GM12891 (cell line): ENCODE data around the gene PSMB3.
"Not testable (repeated sequence)": the region's sequence is repeated elsewhere in the genome, so short reads cannot be mapped to it uniquely, and the experiment has no call there.

ENCODE experiments used
- DNase-seq: peaks from one replicate; pipeline ENCODE4 v3.0.0; 2011; ENCODE audit warnings: low spot score; ENCODE audit not compliant: insufficient read length
- FAIRE-seq: peaks from 2 replicates; lab custom pipeline; 2011; peaks lifted over from hg19 to GRCh38; lab: Jason Lieb, UNC
- PAX5 ChIP-seq: IDR thresholded peaks from 2 replicates; pipeline ENCODE4 v1.6.1; 2011; ENCODE audit warnings: low read length, moderate library complexity, mild to moderate bottlenecking; ENCODE audit not compliant: insufficient read depth, severe bottlenecking
- POLR2A ChIP-seq: IDR thresholded peaks from 2 replicates; pipeline ENCODE4 v1.6.1; 2011; ENCODE audit warnings: low read depth, low read length, control low read depth
- POLR2AphosphoS5 ChIP-seq: IDR thresholded peaks from 2 replicates; pipeline ENCODE4 v1.6.1; 2011; ENCODE audit warnings: low read depth, low read length, control low read depth
- POU2F2 ChIP-seq: IDR thresholded peaks from 2 replicates; pipeline ENCODE4 v1.6.1; 2011; ENCODE audit warnings: low read depth, mild to moderate bottlenecking, control low read depth, low read length, moderate library complexity
- SPI1 ChIP-seq: IDR thresholded peaks from 2 replicates; pipeline ENCODE4 v1.6.1; 2011; ENCODE audit warnings: low read depth, low read length, control low read depth
- TAF1 ChIP-seq: IDR thresholded peaks from 2 replicates; pipeline ENCODE4 v1.6.1; 2011; ENCODE audit warnings: low read depth, low read length, control low read depth

PSMB3 gene

DNA sequence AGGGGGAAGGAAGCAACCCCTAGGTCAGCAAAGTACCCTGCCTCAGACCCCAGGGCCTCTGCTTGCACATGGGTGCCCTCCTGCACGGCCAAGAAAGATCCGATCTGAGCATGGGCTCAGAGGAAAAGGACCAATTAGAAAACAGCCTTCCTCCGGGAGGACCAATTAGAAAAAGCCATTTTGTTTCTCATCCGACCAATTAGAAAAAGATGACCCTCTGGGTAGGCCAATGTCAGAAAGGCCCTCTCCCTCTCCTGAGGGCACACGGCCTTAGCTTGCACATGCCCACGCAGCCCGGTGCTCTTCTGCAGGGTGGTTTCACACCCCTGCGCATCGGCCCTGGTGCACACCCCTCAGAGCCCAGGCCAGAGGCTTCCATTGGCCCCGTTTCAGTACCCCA lies 27.5 kb upstream of the PSMB3 start:
- no peak for FAIRE-seq
- no peak for TF ChIP-seq TAF1
- no peak for TF ChIP-seq POU2F2
- no peak for TF ChIP-seq POLR2A
- no peak for TF ChIP-seq POLR2AphosphoS5
- no peak for TF ChIP-seq PAX5
- TF ChIP-seq SPI1: no peak
- no peak for DNase-seq

DNA sequence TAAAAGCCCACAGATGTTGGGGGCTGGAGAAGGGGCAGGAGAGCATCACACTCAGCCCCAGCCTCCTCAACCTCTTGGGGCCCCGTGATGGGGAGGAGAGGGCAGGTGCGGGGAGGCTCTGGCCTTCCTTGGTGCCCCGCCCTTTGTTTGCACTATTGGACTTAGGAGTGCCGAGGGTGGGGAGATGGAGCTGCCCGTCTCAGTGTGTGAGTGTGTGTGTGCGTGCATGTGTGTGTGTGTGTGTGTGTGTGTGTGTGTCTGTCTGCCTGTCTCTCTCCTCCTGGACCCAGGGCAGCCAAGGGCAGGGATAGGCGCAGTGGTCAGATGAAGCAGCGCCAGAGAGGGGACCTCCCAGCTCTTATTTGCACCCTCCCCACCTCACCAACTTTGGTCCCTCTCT lies 26.4 kb upstream of the PSMB3 start:
- not testable (repeated sequence) for DNase-seq, FAIRE-seq

DNA sequence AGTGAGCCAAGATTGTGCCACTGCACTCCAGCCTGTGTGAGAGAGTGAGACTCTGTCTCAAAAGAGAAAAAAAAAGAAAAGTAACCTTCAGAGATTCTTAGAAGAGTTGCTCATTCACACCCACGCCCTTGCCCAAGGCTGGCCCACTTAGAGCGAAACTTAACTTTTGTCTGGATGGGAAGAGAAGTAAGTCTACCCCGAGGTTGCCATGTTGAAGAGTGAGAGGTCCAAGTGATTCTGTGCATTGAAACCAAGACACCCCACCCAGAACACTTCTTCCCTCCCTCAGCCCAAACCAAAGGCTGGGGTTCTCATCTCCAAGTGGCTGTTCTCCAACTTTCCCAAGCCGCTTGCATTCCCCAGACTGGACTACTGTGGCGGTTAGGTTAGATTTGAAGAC lies 24.8 kb upstream of the PSMB3 start:
- FAIRE-seq: no peak
- no peak for TF ChIP-seq TAF1
- no peak for TF ChIP-seq POU2F2
- no peak for TF ChIP-seq POLR2A
- no peak for TF ChIP-seq SPI1
- no peak for TF ChIP-seq POLR2AphosphoS5
- TF ChIP-seq PAX5: no peak
- DNase-seq: no peak

DNA sequence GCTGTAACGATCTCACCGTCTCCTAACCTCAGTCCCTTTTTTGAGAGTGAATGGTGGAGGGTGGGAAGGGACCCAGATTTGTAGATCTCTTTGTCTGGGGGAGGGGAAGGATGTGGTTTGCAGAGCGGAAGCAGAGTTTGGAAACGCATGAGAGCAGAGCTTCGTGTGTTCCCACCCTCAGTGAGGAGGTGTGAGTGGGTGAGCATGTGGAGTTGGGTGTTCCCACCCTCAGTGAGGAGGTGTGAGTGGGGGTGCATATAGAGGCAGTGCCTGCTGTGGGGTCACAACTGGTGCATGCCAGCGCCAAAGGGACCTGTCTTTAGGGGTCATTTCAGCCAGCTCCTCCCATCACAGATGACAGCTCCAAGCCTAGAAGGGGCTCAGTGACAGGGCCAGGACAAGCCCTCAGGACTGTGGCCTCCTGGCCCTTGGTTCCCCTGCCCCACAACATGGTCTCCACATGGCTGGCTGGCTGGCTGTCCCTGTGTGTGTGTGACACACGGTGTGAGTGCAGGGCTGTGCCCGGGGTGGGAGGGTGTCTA lies 24.2 kb upstream of the PSMB3 start:
- FAIRE-seq (no peak), DNase-seq (no peak)
- TF ChIP-seq POLR2A: no peak
- TF ChIP-seq POLR2AphosphoS5: peak; percentile 75
- no peak; the same call in 1 of the 2 replicates for TF ChIP-seq POU2F2
- 0 out of 2 replicates have a peak, but pooled peaks have one; percentile 41 for TF ChIP-seq SPI1

DNA sequence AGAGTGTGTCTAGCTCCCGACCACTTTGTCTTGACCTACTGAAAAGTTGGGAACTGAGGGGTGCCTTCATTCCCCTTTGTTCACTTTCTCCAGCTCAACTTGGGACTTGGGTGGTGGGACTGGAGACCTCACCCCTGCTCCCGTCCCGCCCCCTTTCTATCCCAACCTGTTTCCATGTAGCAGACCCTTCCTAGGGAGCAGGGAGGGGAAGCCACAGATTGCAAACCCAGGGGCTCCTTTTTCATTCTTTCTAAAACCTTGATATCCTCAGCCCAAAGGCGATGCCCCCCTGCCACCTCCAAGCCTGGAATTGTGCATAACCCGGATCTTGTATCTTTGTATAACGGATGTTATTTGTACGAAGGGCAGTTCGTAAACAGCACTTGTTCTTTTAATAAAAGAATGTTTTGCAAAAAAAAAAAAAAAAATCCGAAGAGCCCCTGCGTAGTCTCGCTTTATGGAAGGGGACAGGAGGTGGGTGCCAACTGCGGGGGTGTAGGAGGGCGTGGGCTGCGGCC lies 23.1 kb upstream of the PSMB3 start:
- TF ChIP-seq POLR2A: no peak
- no peak; the same call in 1 of the 2 replicates for TF ChIP-seq POLR2AphosphoS5
- TF ChIP-seq PAX5: no peak
- no peak for TF ChIP-seq TAF1
- TF ChIP-seq POU2F2: no peak
- no peak for TF ChIP-seq SPI1
- DNase-seq: no peak
- no peak for FAIRE-seq

DNA sequence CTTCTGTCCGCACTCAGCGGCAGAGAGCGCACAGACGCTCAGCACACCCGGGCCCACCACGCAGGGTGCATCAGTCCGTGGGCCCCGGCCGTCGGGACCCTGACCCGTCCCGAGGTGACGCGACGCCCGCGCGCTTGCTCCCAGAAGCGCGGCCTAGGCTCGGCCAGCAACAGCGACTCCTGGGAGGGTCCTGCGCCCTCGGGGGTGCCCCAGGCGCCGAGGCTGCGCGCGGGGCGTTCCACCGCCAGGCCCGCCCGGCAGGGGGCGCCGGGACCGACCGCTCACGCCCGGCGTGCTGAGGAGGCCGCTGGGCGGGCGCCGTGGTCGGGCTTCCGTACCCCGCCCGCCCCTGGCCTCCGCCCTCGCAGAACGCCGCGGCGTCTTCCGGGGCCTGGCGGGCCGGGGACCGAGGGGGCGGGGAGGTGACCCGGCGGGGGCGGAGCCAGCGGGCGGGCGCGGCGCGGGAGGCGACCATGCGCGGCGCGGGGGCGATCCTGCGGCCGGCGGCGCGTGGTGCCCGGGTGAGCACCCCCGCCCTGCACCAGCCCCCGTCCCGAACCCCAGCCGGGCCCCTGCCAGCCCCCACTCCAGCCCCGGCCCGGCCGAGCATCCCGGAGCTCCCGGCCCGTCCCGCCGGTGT lies 22.5 kb upstream of the PSMB3 start, which contains the start of gene CISD3:
CISD3 (plus strand) TSS at position 456 of the 640 bp plus-strand sequence; CDS start at position 474, 18 bp downstream.
- DNase-seq (peak; percentile 96), FAIRE-seq (no peak)
- 0 out of 2 replicates have a peak, but pooled peaks have one; percentile 50 for TF ChIP-seq POLR2AphosphoS5
- TF ChIP-seq TAF1: no peak
- TF ChIP-seq PAX5: peak; percentile 8

DNA sequence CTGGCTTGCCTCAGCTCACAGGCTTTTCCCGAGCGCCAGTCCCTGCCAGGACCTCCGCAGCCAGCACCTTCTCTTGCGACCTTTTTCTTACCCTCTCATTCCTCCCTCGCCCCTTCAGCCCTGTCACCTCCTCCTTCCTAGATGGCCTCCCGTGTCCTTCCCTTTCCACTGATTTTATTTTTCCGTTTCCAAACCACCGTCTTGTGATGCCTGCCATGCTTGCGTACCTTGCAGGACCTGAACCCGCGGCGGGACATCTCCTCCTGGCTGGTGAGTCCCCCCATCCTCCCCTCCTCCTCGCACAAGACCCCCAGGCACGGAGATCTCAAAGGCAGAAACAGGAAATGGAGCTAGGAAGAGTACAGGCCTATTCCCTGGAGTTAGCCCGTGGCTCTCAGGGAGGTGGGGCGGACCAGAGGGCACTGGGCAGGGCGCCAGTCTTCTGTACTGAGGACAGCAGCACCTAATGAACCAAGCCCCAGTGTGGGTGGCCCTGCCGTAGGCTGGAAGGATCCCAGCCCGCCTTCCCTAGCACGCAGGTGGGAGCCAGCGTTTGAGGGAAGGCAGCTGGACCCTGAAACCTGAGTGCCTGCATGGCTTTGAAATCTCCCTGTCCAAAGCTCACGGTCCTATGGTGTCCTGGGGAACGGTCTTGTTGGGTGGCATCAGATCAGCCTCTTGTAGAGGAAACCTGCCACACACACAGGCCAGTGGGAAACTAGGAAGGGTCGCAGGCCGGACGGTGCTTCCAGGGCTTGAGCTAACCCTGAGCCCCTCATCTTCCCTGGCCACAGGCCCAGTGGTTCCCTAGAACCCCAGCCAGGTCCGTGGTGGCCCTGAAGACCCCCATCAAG lies 21.8 kb upstream of the PSMB3 start:
- DNase-seq (no peak), FAIRE-seq (no peak)
- no peak for TF ChIP-seq PAX5
- TF ChIP-seq POU2F2: no peak
- TF ChIP-seq POLR2A: no peak
- no peak for TF ChIP-seq TAF1
- no peak for TF ChIP-seq POLR2AphosphoS5
- TF ChIP-seq SPI1: no peak

DNA sequence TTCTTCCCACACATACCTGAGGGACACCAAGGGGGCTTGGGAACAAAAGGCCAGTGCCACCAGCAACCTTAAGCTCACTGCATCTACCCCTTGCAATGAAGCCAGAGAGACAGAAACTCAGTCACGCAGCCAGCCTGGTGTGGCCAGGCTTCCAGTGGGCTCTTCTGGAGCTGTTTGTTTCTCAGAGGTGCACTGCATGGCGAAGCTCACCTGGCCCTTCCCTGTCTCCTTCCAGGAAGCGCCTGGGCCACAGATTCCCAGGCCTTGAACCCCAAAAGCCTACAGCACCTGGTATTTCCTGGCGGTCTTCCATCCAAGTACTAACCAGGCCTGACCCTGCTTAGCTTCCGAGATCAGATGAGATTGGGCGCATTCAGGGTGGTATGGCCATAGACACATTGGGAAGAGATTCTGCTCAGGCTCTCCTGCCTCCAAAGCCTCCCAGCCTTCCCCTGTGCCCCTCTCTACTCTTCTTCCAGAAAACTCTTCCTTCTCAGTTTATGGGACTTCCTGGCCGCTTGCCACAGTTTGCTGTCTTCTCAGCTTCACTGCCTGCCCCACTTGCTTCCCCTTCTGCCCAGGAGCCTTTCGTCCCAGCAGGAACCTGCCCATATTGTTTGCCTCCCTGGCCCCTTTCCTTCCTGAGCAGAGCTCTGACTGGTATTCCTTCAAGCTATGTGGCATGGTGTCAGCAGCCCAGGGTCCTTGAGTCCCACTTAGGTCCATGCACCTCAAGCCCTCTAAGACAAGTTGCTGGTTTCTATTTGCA lies 20.8 kb upstream of the PSMB3 start:
- FAIRE-seq: no peak
- DNase-seq: no peak
- TF ChIP-seq TAF1: no peak
- TF ChIP-seq SPI1: no peak
- TF ChIP-seq POLR2A: no peak
- TF ChIP-seq POU2F2: no peak
- no peak for TF ChIP-seq POLR2AphosphoS5
- TF ChIP-seq PAX5: no peak
